BE2C (cell line): ENCODE results near the gene MATN1.

Experiments used
- DNase-seq: peaks from one replicate; pipeline ENCODE4 v3.0.0-alpha.2; 2020
- H3K27me3 ChIP-seq: fragments of 250-450 bp; sonication (Bioruptor Pico); 2 replicates; pipeline ENCODE4 v1.5.1; 2020; ENCODE audit warnings: mild to moderate bottlenecking
- H3K36me3 ChIP-seq: fragments of 250-450 bp; sonication (Bioruptor Pico); 2 replicates; pipeline ENCODE4 v1.5.1; 2020; ENCODE audit warnings: mild to moderate bottlenecking
- H3K4me1 ChIP-seq: fragments of 250-450 bp; sonication (Bioruptor Pico); 2 replicates; pipeline ENCODE4 v1.5.1; 2020
- H3K4me3 ChIP-seq: 2 replicates; pipeline ENCODE4 v1.5.1; 2011; ENCODE audit warnings: low read depth, low read length
- H3K9me3 ChIP-seq: fragments of 250-450 bp; sonication (Bioruptor Pico); 2 replicates; pipeline ENCODE4 v1.5.1; 2020
- CTCF ChIP-seq: IDR thresholded peaks from 2 replicates; pipeline ENCODE4 v1.5.1; 2012; ENCODE audit warnings: mild to moderate bottlenecking, low read depth, low read length

Gene MATN1

DNA sequence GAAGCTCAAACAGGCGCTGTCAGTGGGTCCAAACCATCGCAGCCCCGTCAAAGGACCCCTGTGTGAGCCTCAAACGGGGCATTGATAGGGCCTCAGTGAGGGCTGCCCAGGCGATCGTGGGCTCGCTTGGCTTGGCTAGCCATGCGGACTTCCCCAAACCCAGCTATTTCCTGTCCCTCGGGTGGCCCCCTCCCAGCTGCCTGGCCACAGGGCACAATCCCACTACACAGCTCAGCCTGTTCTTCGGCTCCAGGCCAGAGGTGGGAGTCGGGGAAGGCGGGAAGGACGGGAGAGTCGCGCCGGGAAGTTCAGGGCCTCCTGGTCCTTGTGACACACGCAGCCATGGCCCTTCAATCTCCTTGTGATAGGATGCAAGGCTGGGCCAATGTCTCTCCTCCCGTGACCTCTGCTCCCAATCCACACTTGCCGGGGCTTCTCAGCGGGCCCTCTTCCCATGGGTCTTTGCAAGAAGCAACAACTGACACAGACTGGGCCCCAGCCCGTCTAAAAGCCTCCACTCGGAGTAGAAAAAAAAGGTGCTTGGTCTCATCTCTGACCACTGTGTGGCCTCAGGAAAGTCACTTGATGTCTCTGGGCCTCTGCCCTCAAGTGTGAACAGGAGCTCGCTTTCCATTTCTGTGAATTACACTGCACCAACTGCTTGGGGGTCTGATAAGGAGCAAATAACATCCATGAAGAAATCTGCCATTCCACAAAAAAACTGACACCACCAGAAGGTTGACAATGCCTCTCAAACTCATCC, 7.1 kb upstream of the MATN1 start:
- Histone ChIP-seq H3K9me3 (no peaks in the 10 kb centered on the region), H3K4me1 (no peaks in the 10 kb centered on the region), H3K27me3 (no peaks in the 10 kb centered on the region), H3K4me3 (no peak overlapping the region), H3K36me3 (no peaks in the 10 kb centered on the region)
- TF ChIP-seq CTCF = no peak
- no peak for DNase-seq

GRCh38 chr1:30729901-30730300, 6.5 kb upstream of the MATN1 start:
- Histone ChIP-seq H3K4me3 (no peak overlapping the region), H3K9me3 (no peaks in the 10 kb centered on the region), H3K27me3 (no peaks in the 10 kb centered on the region), H3K36me3 (no peaks in the 10 kb centered on the region), H3K4me1 (no peaks in the 10 kb centered on the region)
- DNase-seq = no peak
- no peak for TF ChIP-seq CTCF

DNA sequence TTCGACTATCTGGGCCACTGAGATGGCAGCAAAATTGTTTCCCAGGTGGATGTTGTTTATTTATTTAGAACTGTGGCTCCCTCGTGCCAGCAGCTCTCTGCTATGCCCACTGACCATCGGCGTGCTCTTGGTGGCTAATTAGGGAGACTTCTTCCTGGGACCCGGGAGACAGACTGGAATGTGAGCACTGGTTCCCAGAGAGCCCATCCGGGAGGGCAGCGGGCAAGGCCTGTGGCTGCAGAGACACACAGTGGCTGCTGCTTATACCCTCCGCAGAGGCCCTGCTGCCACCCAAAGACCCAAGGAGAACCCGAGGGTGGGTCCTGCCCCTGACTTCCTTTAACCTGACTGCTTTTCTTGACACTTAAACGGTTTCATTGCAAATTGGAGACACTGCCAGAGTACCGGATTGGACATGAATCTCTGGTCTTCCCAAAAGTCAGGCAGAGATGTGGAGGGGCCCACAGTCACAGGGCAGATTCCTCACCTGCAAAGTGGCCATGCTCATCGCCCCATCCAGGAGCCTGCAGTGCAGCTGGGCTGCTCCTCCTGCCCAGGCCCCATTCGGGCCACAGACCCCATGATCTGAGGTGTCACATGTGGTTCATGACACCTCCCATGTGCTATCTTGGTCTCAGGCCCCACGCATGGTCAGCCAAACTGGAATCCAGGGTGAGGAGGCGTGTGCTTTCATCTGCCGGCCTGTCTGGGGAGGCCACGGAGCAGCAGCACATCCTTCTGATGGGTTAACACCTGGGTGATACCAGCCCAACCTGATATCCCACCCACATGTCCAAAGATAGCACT, 5.7 kb upstream of the MATN1 start:
- Histone ChIP-seq H3K36me3 (no peaks in the 10 kb centered on the region), H3K9me3 (no peaks in the 10 kb centered on the region), H3K4me3 (no peak overlapping the region), H3K27me3 (no peaks in the 10 kb centered on the region), H3K4me1 (no peaks in the 10 kb centered on the region)
- TF ChIP-seq CTCF = no peak
- DNase-seq = no peak

- H3K4me3 ChIP-seq = no peak overlapping the region
- no peaks in the 10 kb centered on the region for H3K36me3 ChIP-seq
- DNase-seq = no peak
- no peaks in the 10 kb centered on the region for H3K4me1 ChIP-seq
- no peaks in the 10 kb centered on the region for H3K27me3 ChIP-seq
- H3K9me3 ChIP-seq = no peaks in the 10 kb centered on the region
- TF ChIP-seq CTCF = no peak
Observed at GRCh38 chr1:30728340-30728739, 5.0 kb upstream of the MATN1 start.

DNA sequence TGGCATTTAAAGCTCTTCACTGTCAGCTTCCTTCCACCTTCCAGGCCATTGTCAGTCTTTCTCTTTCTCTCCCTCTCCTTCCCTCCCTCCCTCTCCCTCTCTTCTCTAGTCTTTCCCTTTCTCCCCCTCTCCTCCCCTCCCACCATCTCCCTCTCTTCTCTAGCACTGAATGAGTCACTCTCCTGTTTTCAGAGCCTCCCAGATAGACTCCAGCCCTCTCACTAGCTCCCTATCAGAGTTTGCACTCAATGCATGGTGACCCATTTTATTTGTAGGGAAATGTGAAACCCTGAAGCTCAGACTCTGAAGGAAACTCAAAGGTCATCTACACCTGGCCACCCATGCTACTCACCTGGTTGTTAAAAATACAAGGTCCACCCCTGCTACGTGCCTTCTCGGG, 4.4 kb upstream of the MATN1 start:
- Histone ChIP-seq H3K27me3 (no peaks in the 10 kb centered on the region), H3K9me3 (no peaks in the 10 kb centered on the region), H3K4me1 (no peaks in the 10 kb centered on the region), H3K36me3 (no peaks in the 10 kb centered on the region), H3K4me3 (no peak overlapping the region)
- TF ChIP-seq CTCF = no peak
- no peak for DNase-seq
